Astrocyte (in vitro differentiated cells and primary cell): ENCODE data around the gene HEMK1. TPM values are rescaled to one million over a fixed set of nuclear protein-coding genes. Genes with fewer than 3 reads are reported as not detected.

Source experiments
- DNase-seq: peaks from one replicate; pipeline ENCODE4 v3.0.0-alpha.2; 2010; ENCODE audit warnings: low read depth
- FAIRE-seq: peaks from 2 replicates; lab custom pipeline; 2011; peaks lifted over from hg19 to GRCh38; lab: Jason Lieb, UNC
- H2AFZ ChIP-seq: 2 replicates; pipeline ENCODE4 v1.6.0; 2012; ENCODE audit warnings: low read depth, low read length, inconsistent platforms
- H3K27ac ChIP-seq: 2 replicates; pipeline ENCODE4 v1.5.1; 2011; ENCODE audit warnings: low read depth, low read length, inconsistent platforms
- H3K27me3 ChIP-seq: 2 replicates; pipeline ENCODE4 v1.6.0; 2011; ENCODE audit warnings: low read length, inconsistent platforms; ENCODE audit not compliant: insufficient read depth
- H3K36me3 ChIP-seq: 2 replicates; pipeline ENCODE4 v1.5.1; 2011; ENCODE audit warnings: low read length, inconsistent platforms; ENCODE audit not compliant: insufficient read depth
- H3K4me1 ChIP-seq: 2 replicates; pipeline ENCODE4 v1.5.1; 2011; ENCODE audit warnings: low read length, inconsistent platforms; ENCODE audit not compliant: insufficient read depth
- H3K4me2 ChIP-seq: 2 replicates; pipeline ENCODE4 v1.6.0; 2012; ENCODE audit warnings: low read length, inconsistent platforms
- H3K4me3 ChIP-seq: 2 replicates; pipeline ENCODE4 v1.5.1; 2011; ENCODE audit warnings: low read depth, mild to moderate bottlenecking, low read length, inconsistent platforms; ENCODE audit not compliant: insufficient read depth
- H3K79me2 ChIP-seq: 2 replicates; pipeline ENCODE4 v1.6.0; 2012; ENCODE audit warnings: mild to moderate bottlenecking, low read length, inconsistent platforms; ENCODE audit not compliant: insufficient read depth
- H3K9ac ChIP-seq: 2 replicates; pipeline ENCODE4 v1.6.0; 2012; ENCODE audit warnings: mild to moderate bottlenecking, low read length, inconsistent platforms
- H3K9me3 ChIP-seq: 2 replicates; pipeline ENCODE4 v1.5.1; 2012; ENCODE audit warnings: low read depth, mild to moderate bottlenecking, low read length, inconsistent platforms; ENCODE audit not compliant: insufficient read depth
- H4K20me1 ChIP-seq: 2 replicates; pipeline ENCODE4 v1.6.0; 2012; ENCODE audit warnings: low read length, inconsistent platforms; ENCODE audit not compliant: insufficient read depth
- H3K27ac Mint-ChIP-seq: one replicate; pipeline ENCODE4 v1.8.0; 2021; ENCODE audit warnings: mild to moderate bottlenecking, mixed read lengths; ENCODE audit not compliant: unreplicated experiment
- H3K27me3 Mint-ChIP-seq: one replicate; pipeline ENCODE4 v1.8.0; 2021; ENCODE audit warnings: low read depth, mixed read lengths; ENCODE audit not compliant: unreplicated experiment
- H3K36me3 Mint-ChIP-seq: one replicate; pipeline ENCODE4 v1.8.0; 2021; ENCODE audit warnings: low read depth, mixed read lengths; ENCODE audit not compliant: unreplicated experiment
- H3K4me1 Mint-ChIP-seq: one replicate; pipeline ENCODE4 v1.8.0; 2021; ENCODE audit warnings: low read depth, mixed read lengths; ENCODE audit not compliant: unreplicated experiment
- H3K4me3 Mint-ChIP-seq: one replicate; pipeline ENCODE4 v1.8.0; 2021; ENCODE audit warnings: mild to moderate bottlenecking, moderate library complexity, mixed read lengths; ENCODE audit not compliant: unreplicated experiment
- H3K9me3 Mint-ChIP-seq: one replicate; pipeline ENCODE4 v1.8.0; 2021; ENCODE audit warnings: mild to moderate bottlenecking, mixed read lengths; ENCODE audit not compliant: unreplicated experiment
- EZH2 ChIP-seq: IDR thresholded peaks from 2 replicates; pipeline ENCODE4 v1.6.1; 2012; ENCODE audit warnings: mild to moderate bottlenecking, low read length, inconsistent platforms; ENCODE audit not compliant: insufficient read depth
- total RNA-seq: library from RNA; stranded (reverse); gene quantifications from 2 replicates; pipeline ENCODE4 v1.2.1, GENCODE V29; 2021
- TF ChIP-seq, protein P1 (sequence below): IDR thresholded peaks from 2 replicates; pipeline ENCODE4 v1.5.1; 2011; ENCODE audit warnings: low read depth, mild to moderate bottlenecking, inconsistent platforms, low read length, moderate library complexity; ENCODE audit not compliant: insufficient read depth

Gene HEMK1
- total RNA-seq, 1 donor from 2014 or later: 13.6 TPM

DNA sequence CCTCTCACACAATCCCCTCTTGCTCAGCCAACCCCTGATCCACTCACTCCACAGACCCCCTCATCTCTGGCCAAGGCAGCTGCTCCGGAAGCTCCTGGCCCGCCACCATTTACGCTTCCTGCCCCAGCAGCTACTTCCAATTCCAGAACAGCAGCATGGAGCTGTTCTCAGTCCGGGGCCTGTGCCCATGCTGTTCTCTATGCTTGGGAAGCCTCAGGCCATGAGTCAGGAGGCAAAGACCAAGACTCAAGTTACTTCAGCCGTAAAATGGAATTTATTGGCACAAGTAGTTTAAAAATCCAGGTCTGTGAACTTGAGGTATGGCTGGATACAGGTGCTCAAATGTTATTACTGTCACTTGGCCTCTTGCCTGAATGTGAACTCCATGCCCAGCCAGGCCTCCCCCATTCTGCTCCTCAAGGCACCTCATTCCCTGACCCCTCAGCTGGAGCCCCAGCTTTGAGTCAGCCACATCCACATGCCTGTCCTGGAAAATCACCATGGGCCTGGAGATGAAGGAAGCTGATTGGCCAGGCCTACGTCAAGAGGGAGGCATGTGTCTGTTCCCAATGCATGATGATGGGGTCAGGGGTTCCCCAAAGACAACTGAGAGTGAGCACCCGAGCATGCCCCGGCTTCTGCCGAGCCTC, 34.5 kb upstream of the HEMK1 start:
- no peaks in the 10 kb centered on the region for H3K36me3 ChIP-seq
- no peaks in the 10 kb centered on the region for H3K79me2 ChIP-seq
- FAIRE-seq (no peak), DNase-seq (no peak)
- Mint-ChIP-seq H3K9me3 (no peaks in the 10 kb centered on the region), H3K27ac (no peak overlapping the region), H3K27me3 (peaks cover 68% of the 10 kb centered on the region), H3K36me3 (peaks cover 5% of the 10 kb centered on the region), H3K4me3 (no peak overlapping the region), H3K4me1 (peaks cover 19% of the 10 kb centered on the region)
- TF ChIP-seq EZH2: no peak
- TF ChIP-seq, protein P1, sequence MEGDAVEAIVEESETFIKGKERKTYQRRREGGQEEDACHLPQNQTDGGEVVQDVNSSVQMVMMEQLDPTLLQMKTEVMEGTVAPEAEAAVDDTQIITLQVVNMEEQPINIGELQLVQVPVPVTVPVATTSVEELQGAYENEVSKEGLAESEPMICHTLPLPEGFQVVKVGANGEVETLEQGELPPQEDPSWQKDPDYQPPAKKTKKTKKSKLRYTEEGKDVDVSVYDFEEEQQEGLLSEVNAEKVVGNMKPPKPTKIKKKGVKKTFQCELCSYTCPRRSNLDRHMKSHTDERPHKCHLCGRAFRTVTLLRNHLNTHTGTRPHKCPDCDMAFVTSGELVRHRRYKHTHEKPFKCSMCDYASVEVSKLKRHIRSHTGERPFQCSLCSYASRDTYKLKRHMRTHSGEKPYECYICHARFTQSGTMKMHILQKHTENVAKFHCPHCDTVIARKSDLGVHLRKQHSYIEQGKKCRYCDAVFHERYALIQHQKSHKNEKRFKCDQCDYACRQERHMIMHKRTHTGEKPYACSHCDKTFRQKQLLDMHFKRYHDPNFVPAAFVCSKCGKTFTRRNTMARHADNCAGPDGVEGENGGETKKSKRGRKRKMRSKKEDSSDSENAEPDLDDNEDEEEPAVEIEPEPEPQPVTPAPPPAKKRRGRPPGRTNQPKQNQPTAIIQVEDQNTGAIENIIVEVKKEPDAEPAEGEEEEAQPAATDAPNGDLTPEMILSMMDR: no peak
- H3K4me3 ChIP-seq: no peak overlapping the region
- no peaks in the 10 kb centered on the region for H3K9me3 ChIP-seq
- H3K4me1 ChIP-seq: no peaks in the 10 kb centered on the region
- H3K27me3 ChIP-seq: peaks cover 32% of the 10 kb centered on the region
- H4K20me1 ChIP-seq: peaks cover 5% of the 10 kb centered on the region
- H3K9ac ChIP-seq: no peak overlapping the region
- no peak overlapping the region for H2AFZ ChIP-seq
- H3K27ac ChIP-seq: no peak overlapping the region
- no peak overlapping the region for H3K4me2 ChIP-seq

DNA sequence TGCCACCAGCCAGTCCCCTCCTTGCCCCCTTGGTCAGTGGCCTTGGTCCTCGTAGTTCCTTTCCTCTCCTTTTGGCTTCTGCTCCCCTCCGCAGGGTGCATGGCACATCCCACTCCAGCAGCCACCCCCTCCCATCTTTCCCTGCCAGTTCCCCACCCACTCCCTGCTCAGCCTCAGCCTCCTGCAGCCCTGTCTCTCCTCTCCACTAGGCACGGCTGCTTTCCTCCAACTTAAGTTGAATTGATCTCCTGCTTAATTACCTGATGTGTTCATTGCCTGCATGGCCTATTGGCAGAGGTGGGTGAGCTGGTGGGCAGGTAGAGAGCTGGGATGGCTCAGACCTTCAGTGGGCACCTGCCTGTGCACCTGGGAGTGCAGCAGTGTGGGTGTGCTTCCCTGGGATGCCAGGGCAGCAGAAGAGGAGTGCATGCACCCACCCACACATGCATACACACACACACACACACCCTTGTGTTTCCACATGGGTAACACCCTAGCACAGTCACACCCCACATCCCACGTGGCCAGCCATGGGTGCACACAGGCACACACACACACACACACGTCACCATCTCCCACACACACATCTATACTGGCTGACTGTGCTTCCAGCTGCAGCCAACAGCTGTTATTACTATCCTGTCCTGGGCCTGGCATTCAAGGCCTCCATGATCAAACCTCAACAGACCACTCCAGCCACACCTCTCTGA, 32.7 kb upstream of the HEMK1 start:
- Histone ChIP-seq H3K27me3 (peaks cover 17% of the 10 kb centered on the region), H3K4me1 (no peaks in the 10 kb centered on the region), H3K4me2 (no peak overlapping the region), H3K9me3 (no peaks in the 10 kb centered on the region), H3K36me3 (no peaks in the 10 kb centered on the region), H2AFZ (no peak overlapping the region), H3K9ac (no peak overlapping the region), H3K4me3 (no peak overlapping the region), H4K20me1 (peaks cover 4% of the 10 kb centered on the region), H3K79me2 (no peaks in the 10 kb centered on the region), H3K27ac (no peak overlapping the region)
- FAIRE-seq (no peak), DNase-seq (no peak)
- Mint-ChIP-seq H3K27ac (no peak overlapping the region), H3K27me3 (peaks cover 66% of the 10 kb centered on the region), H3K4me1 (peaks cover 19% of the 10 kb centered on the region), H3K4me3 (no peak overlapping the region), H3K36me3 (peaks cover 9% of the 10 kb centered on the region), H3K9me3 (no peaks in the 10 kb centered on the region)
- TF ChIP-seq EZH2: no peak
- TF ChIP-seq, protein P1: no peak
